IMR-90 (cell line): ENCODE measurements around the gene UGT2B11.
"Not testable (repeated sequence)": the region's sequence is repeated elsewhere in the genome, so short reads cannot be mapped to it uniquely, and the experiment has no call there.

ENCODE experiments used
- BHLHE40 ChIP-seq: fragments of 150-350 bp; IDR thresholded peaks from 2 replicates; pipeline ENCODE4 v1.6.1; 2016; ENCODE audit warnings: mild to moderate bottlenecking, low read depth, low read length
- MAFK ChIP-seq: IDR thresholded peaks from 2 replicates; pipeline ENCODE4 v1.6.1; 2012; ENCODE audit warnings: low read depth, low read length, improper control_type of control experiment
- MAZ ChIP-seq: IDR thresholded peaks from 2 replicates; pipeline ENCODE4 v1.6.1; 2012; ENCODE audit warnings: low read depth, mild to moderate bottlenecking, low read length, improper control_type of control experiment, moderate library complexity, borderline replicate concordance
- NFE2L2 ChIP-seq: fragments of 150-350 bp; IDR thresholded peaks from 2 replicates; pipeline ENCODE4 v1.6.1; 2016; ENCODE audit warnings: low read depth, mild to moderate bottlenecking, low read length
- POLR2A ChIP-seq: IDR thresholded peaks from 2 replicates; pipeline ENCODE4 v1.6.1; 2012; ENCODE audit warnings: mild to moderate bottlenecking, low read depth, low read length
- RAD21 ChIP-seq: IDR thresholded peaks from 2 replicates; pipeline ENCODE4 v1.6.1; 2012; ENCODE audit warnings: low read length, improper control_type of control experiment
- RFX5 ChIP-seq: IDR thresholded peaks from 2 replicates; pipeline ENCODE4 v1.8.0; 2012; ENCODE audit warnings: low read depth, mild to moderate bottlenecking, low read length, moderate library complexity
- USF2 ChIP-seq: fragments of 150-350 bp; IDR thresholded peaks from 2 replicates; pipeline ENCODE4 v1.6.1; 2017; ENCODE audit warnings: mild to moderate bottlenecking, antibody characterized with exemption, low read length, low read depth
- TF ChIP-seq, protein P1 (sequence below): conservative IDR thresholded peaks from 2 replicates; pipeline ENCODE4 v1.5.1; 2012; ENCODE audit warnings: mild to moderate bottlenecking, low read depth, low read length, improper control_type of control experiment

DNA sequence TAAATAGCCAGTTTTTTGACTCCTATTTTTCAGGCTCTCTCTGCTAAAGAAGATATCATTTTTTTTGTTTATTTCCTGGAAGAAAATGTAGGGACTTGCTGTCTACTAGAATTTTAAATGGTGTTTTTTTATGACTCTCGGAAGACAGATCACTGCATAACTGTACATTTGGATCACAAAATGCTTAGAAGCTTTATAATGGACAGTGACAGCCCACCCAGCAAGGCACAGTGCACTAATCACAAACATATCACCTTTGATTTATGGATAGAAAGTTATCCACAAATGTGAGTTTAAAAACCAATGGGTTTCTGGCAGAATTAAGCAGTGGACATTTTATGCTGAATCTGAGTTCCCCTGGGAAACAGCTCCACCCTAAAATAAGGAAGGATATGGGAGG, 48.8 kb downstream of the UGT2B11 start:
- TF ChIP-seq, protein P1, sequence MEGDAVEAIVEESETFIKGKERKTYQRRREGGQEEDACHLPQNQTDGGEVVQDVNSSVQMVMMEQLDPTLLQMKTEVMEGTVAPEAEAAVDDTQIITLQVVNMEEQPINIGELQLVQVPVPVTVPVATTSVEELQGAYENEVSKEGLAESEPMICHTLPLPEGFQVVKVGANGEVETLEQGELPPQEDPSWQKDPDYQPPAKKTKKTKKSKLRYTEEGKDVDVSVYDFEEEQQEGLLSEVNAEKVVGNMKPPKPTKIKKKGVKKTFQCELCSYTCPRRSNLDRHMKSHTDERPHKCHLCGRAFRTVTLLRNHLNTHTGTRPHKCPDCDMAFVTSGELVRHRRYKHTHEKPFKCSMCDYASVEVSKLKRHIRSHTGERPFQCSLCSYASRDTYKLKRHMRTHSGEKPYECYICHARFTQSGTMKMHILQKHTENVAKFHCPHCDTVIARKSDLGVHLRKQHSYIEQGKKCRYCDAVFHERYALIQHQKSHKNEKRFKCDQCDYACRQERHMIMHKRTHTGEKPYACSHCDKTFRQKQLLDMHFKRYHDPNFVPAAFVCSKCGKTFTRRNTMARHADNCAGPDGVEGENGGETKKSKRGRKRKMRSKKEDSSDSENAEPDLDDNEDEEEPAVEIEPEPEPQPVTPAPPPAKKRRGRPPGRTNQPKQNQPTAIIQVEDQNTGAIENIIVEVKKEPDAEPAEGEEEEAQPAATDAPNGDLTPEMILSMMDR = not testable (repeated sequence)
- TF ChIP-seq USF2, POLR2A, MAZ, BHLHE40, MAFK, NFE2L2, RAD21, RFX5: not testable (repeated sequence)
